Spleen (tissue), 11 donors: Measurements from ENCODE around the gene MIA2. TPM values are rescaled to one million over a fixed set of nuclear protein-coding genes. Genes with fewer than 3 reads are reported as not detected.
"Not testable (repeated sequence)": the region's sequence is repeated elsewhere in the genome, so short reads cannot be mapped to it uniquely, and the experiment has no call there.

Experiments
- DNase-seq: peaks from one replicate; pipeline ENCODE4 v3.0.0-alpha.2; 2020
- H3K27ac ChIP-seq, 8 donors: fragments of 200-600 bp; sonication (generic) in 7 of 8; 1 replicate in 4 of 8; 2 replicates in 4 of 8; pipeline versions ENCODE4 v1.5.0 to v1.8.0; 2016 to 2021; ENCODE audit warnings: inconsistent platforms in 4 of 8, mild to moderate bottlenecking in 4 of 8, moderate library complexity in 1 of 8
- H3K27me3 ChIP-seq, 7 donors: fragments of 200-600 bp; sonication (generic) in 6 of 7; replicated peaks in 1 of 7; 1 replicate in 4 of 7; 2 replicates in 3 of 7; pipeline versions ENCODE4 v1.5.0 to v1.8.0; 2016 to 2021; ENCODE audit warnings: inconsistent platforms in 3 of 7, mild to moderate bottlenecking in 1 of 7
- H3K36me3 ChIP-seq, 6 donors: fragments of 200-600 bp; sonication (generic) in 5 of 6; 1 replicate in 4 of 6; 2 replicates in 2 of 6; pipeline versions ENCODE4 v1.5.0 to v1.8.0; 2016 to 2021; ENCODE audit warnings: inconsistent platforms in 2 of 6
- H3K4me1 ChIP-seq, 6 donors: fragments of 200-600 bp; sonication (generic) in 5 of 6; 1 replicate in 3 of 6; 2 replicates in 3 of 6; pipeline versions ENCODE4 v1.5.0 to v1.8.0; 2016 to 2021; ENCODE audit warnings: inconsistent platforms in 3 of 6
- H3K4me3 ChIP-seq, 8 donors: fragments of 200-600 bp; sonication (generic) in 7 of 8; 1 replicate in 4 of 8; 2 replicates in 4 of 8; pipeline versions ENCODE4 v1.5.0 to v1.8.0; 2016 to 2021; ENCODE audit warnings: inconsistent platforms in 4 of 8, mild to moderate bottlenecking in 4 of 8, moderate library complexity in 2 of 8
- H3K9me3 ChIP-seq, 8 donors: fragments of 200-600 bp; sonication (generic) in 7 of 8; 1 replicate in 4 of 8; 2 replicates in 4 of 8; pipeline versions ENCODE4 v1.5.0 to v1.8.0; 2016 to 2021; ENCODE audit warnings: inconsistent platforms in 4 of 8
- POLR2A ChIP-seq, 3 donors: fragments of 450-650 bp; IDR thresholded peaks; one replicate each; pipeline ENCODE4 v1.5.1; 2017; ENCODE audit warnings: antibody characterized with exemption in 3 of 3, mild to moderate bottlenecking in 1 of 3
- POLR2AphosphoS5 ChIP-seq, 3 donors: sonication (generic); formaldehyde crosslinking; IDR thresholded peaks; one replicate each; pipeline ENCODE4 v1.5.1; 2017; ENCODE audit warnings: antibody characterized with exemption in 3 of 3
- WGBS, 5 donors: extraction: QIAGEN DNeasy Blood & Tissue Kit in 3 of 5; methylation state at CpG; one replicate each; pipeline versions ENCODE4 v1.1.5 to v1.1.7; 2013 to 2018; 5-methylcytosine and 5-hydroxymethylcytosine counted together
- intact Hi-C: fragments of 100-400 bp; cut with DNase I; formaldehyde crosslinking; loops from one replicate; pipeline ENCODE4 v1.15.0; 2023; ENCODE audit warnings: low total_unique reads
- polyA plus RNA-seq, 3 donors: library from polyadenylated mRNA; stranded (reverse); fragments of 200-250 nt; gene quantifications; one replicate each; pipeline ENCODE4 v1.2.1, GENCODE V29; 2013
- total RNA-seq, 7 donors: library from RNA; depleted of rRNA in 3 of 7; stranded (reverse); fragments of >200 nt in 3 of 7; fragmentation: NEBNext Ultra II Directional in 4 of 7; extraction: Animal tissue kit (Norgen Biotek cat#: 25700) in 4 of 7; gene quantifications; one replicate each; pipeline versions ENCODE4 v1.1.0 to v1.2.1, GENCODE V29; 2016 to 2021
- TF ChIP-seq, protein P1 (sequence below), 11 experiments: fragments of 200-600 bp in 7 of 11; fragments of 450-650 bp in 4 of 11; sonication (generic) in 4 of 11; IDR thresholded peaks in 8 of 11; conservative IDR thresholded peaks in 3 of 11; 1 replicate in 7 of 11; 2 replicates in 4 of 11; pipeline versions ENCODE4 v1.4.0 to v1.8.0; 2016 to 2021; ENCODE audit warnings: antibody characterized with exemption in 11 of 11, inconsistent platforms in 4 of 11, mild to moderate bottlenecking in 1 of 11
- donor health status: healthy with polysubstance abuse.
- donor health status: DM: no; HTN: no; CAD: no; lungs with moderate emphysema.
- donor health status: DM: no; HTN: no; CAD: no.
- donor health status: Bipolar disorder and iron deficiency.
- donor health status: healthy.
- donor health status: DM: no; HTN: no; CAD: no.
- donor health status: DM: yes; HTN: yes; CAD: no.

MIA2 gene
- total and polyA plus RNA-seq, 10 donors = 18.3 to 31.3 (median 24.8) TPM

- no peak for TF ChIP-seq POLR2A (IDR thresholded peaks at IDR 0.05)
- TF ChIP-seq POLR2AphosphoS5 (IDR thresholded peaks at IDR 0.05) = no peak
- TF ChIP-seq, protein P1, sequence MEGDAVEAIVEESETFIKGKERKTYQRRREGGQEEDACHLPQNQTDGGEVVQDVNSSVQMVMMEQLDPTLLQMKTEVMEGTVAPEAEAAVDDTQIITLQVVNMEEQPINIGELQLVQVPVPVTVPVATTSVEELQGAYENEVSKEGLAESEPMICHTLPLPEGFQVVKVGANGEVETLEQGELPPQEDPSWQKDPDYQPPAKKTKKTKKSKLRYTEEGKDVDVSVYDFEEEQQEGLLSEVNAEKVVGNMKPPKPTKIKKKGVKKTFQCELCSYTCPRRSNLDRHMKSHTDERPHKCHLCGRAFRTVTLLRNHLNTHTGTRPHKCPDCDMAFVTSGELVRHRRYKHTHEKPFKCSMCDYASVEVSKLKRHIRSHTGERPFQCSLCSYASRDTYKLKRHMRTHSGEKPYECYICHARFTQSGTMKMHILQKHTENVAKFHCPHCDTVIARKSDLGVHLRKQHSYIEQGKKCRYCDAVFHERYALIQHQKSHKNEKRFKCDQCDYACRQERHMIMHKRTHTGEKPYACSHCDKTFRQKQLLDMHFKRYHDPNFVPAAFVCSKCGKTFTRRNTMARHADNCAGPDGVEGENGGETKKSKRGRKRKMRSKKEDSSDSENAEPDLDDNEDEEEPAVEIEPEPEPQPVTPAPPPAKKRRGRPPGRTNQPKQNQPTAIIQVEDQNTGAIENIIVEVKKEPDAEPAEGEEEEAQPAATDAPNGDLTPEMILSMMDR (IDR thresholded peaks at IDR 0.05 in 8 of 11, conservative IDR thresholded peaks at IDR 0.05 in 3 of 11) = no peak
- Histone ChIP-seq H3K27me3 (no peaks in the 10 kb centered on the region), H3K27ac (no peak overlapping the region), H3K9me3 (no peaks in the 10 kb centered on the region), H3K36me3 (peaks cover 0 to 98% (median 42%) of the 10 kb centered on the region in 6 donors), H3K4me3 (no peak overlapping the region), H3K4me1 (no peaks in the 10 kb centered on the region)
- WGBS, 5 donors = 93 to 100% (median 95%) methylated on average over 1 of the region's 1 CpG
- intact Hi-C loops = no loop called here
- DNase-seq = no peak
These were observed 86.6 kb downstream of the MIA2 start for GRCh38 chr14:39320318-39320717.

GRCh38 chr14:39322807-39323206 lies 89.1 kb downstream of the MIA2 start:
- TF ChIP-seq, protein P1 (IDR thresholded peaks at IDR 0.05 in 8 of 11, conservative IDR thresholded peaks at IDR 0.05 in 3 of 11) = no peak
- TF ChIP-seq POLR2AphosphoS5 (IDR thresholded peaks at IDR 0.05) (no peak), POLR2A (IDR thresholded peaks at IDR 0.05) (no peak)
- no peak for DNase-seq
- intact Hi-C loops = no loop called here
- Histone ChIP-seq H3K9me3 (peaks cover 0 to 3% (median 0%) of the 10 kb centered on the region in 8 donors), H3K4me1 (no peaks in the 10 kb centered on the region), H3K4me3 (no peak overlapping the region), H3K27ac (no peak overlapping the region), H3K36me3 (peaks cover 0 to 95% (median 39%) of the 10 kb centered on the region in 6 donors), H3K27me3 (no peaks in the 10 kb centered on the region)

- Histone ChIP-seq H3K27me3 (no peaks in the 10 kb centered on the region), H3K36me3 (peaks cover 0 to 95% (median 32%) of the 10 kb centered on the region in 6 donors), H3K4me1 (no peaks in the 10 kb centered on the region), H3K9me3 (peaks cover 0 to 3% (median 0%) of the 10 kb centered on the region in 8 donors), H3K27ac (no peak overlapping the region), H3K4me3 (no peak overlapping the region)
- 89 to 95% (median 90%) methylated on average over 2 of the region's 2 CpGs for WGBS, 5 donors
- DNase-seq = no peak
- intact Hi-C loops = no loop called here
- TF ChIP-seq POLR2A (IDR thresholded peaks at IDR 0.05) = no peak
- TF ChIP-seq POLR2AphosphoS5 (IDR thresholded peaks at IDR 0.05) = no peak
- TF ChIP-seq, protein P1 (IDR thresholded peaks at IDR 0.05 in 8 of 11, conservative IDR thresholded peaks at IDR 0.05 in 3 of 11) = no peak
These were observed 90.4 kb downstream of the MIA2 start for GRCh38 chr14:39324097-39324496.

DNA sequence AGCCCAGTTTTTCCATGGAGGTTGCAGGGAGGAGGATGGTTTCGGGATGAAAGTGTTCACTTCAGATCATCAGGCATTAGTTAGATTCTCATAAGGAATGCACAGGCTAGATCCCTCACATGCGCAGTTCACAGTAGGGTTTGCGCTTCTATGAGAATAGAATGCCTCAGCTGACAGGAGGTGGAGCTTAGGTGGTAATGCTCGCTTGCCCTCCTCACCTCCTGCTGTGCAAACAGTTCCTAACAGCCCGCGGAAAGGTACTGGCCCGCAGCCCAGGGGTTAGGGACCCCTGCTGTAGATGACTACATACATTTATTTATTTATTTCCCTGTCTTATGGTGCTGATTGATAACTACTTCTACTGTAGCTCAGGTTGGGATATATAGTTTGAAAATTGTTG lies 105.3 kb downstream of the MIA2 start:
- intact Hi-C loops = no loop called here
- WGBS, 5 donors = 83 to 94% (median 89%) methylated on average over 7 of the region's 7 CpGs

GRCh38 chr14:39341126-39341525 lies 107.4 kb downstream of the MIA2 start:
- H3K4me3 ChIP-seq, intact Hi-C loops, H3K27me3 ChIP-seq, H3K27ac ChIP-seq, H3K4me1 ChIP-seq, H3K9me3 ChIP-seq, DNase-seq: not testable (repeated sequence)
- 94 to 98% (median 97%) methylated on average over 7 of the region's 7 CpGs for WGBS, 5 donors
- peaks cover 0 to 87% (median 23%) of the 10 kb centered on the region in 6 donors for H3K36me3 ChIP-seq

More for the DNA sequence above, 105.3 kb downstream of the MIA2 start:
- no peak for TF ChIP-seq POLR2A (IDR thresholded peaks at IDR 0.05)
- no peak for TF ChIP-seq POLR2AphosphoS5 (IDR thresholded peaks at IDR 0.05)
- TF ChIP-seq, protein P1 (IDR thresholded peaks at IDR 0.05 in 8 of 11, conservative IDR thresholded peaks at IDR 0.05 in 3 of 11) = no peak
- no peak overlapping the region for H3K27ac ChIP-seq
- peaks cover 0 to 90% (median 25%) of the 10 kb centered on the region in 6 donors for H3K36me3 ChIP-seq
- DNase-seq = no peak
- peaks cover 0 to 4% (median 0%) of the 10 kb centered on the region in 8 donors for H3K9me3 ChIP-seq
- H3K4me3 ChIP-seq = no peak overlapping the region
- no peaks in the 10 kb centered on the region for H3K27me3 ChIP-seq
- peaks cover 0 to 6% (median 0%) of the 10 kb centered on the region in 6 donors for H3K4me1 ChIP-seq
